Fibroblast of mammary gland (primary cell): ENCODE results near the gene ACTN4.

Experiments used
- DNase-seq: peaks from one replicate; pipeline ENCODE4 v3.0.0-alpha.2; 2010; ENCODE audit warnings: low read depth
- H3K4me3 ChIP-seq: 2 replicates; pipeline ENCODE4 v1.5.1; 2011; ENCODE audit warnings: low read depth, mild to moderate bottlenecking, low read length, moderate library complexity; ENCODE audit not compliant: control insufficient read depth
- CTCF ChIP-seq: conservative IDR thresholded peaks from 2 replicates; pipeline ENCODE4 v1.5.1; 2011; ENCODE audit warnings: low read depth, low read length, inconsistent platforms; ENCODE audit not compliant: control insufficient read depth, insufficient read depth

The ACTN4 gene

DNA sequence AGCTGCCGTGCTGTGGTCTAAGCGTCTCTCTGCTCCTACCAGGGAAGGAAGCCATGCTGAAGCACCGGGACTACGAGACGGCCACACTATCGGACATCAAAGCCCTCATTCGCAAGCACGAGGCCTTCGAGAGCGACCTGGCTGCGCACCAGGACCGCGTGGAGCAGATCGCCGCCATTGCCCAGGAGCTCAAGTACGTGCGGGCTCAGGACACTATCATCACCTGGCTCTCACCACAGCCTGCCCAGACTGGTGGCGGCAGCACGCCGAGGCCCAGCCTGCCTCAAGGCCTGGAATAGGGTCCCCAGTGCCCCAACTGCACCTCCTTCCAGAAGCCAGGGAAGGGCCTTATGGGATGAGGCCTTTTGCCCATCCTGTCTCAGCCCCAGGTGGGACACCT lies 74.0 kb downstream of the ACTN4 start:
- H3K4me3 ChIP-seq: no peak overlapping the region
- no peak for DNase-seq
- no peak for TF ChIP-seq CTCF

DNA sequence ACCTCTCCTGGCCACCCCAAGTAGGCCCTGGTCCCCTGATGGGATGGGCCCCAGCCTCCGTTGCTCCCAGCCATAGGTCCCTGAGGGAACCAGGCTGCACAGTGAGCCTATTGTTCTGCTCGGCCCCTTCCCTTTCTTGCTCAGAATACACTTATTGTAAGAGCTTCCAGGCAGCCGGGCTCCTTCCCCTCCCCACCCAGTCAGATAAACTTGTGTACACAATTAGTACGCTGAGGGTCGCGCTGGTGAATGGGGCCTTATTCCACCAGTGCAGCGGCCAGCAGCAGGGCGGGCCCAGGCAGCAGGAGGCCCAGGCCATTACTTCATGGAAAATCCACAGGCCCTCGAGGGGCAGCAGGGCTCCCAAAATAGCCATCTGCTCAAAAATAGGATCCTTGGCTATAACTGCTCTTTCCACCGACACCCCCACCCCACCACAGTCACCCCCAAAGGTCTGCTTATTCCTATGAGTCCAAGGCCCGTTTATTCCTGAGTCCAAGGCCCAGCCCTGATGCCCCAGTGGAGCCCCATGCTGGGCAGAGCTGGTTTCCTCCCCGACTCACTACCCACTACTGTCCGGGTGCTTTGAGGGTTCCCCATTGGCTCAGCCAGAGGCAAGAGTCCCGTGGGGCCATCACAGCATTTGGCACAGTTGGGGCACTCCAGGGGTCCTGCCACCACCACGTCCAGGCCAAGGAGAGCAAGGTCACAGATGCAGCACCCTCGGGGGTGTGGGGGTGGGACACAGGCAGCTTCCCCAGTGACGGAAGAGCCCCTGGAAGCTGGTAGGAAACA lies 74.7 kb downstream of the ACTN4 start:
- no peak for TF ChIP-seq CTCF

GRCh38 chr19:38722947-38723605 lies 75.6 kb downstream of the ACTN4 start:
- DNase-seq: no peak
- TF ChIP-seq CTCF: no peak
- H3K4me3 ChIP-seq: no peak overlapping the region

More for the DNA sequence above, 74.7 kb downstream of the ACTN4 start:
- no peak for DNase-seq
- H3K4me3 ChIP-seq: no peak overlapping the region

- no peak for DNase-seq
- TF ChIP-seq CTCF: no peak
- H3K4me3 ChIP-seq: no peak overlapping the region
Measured at GRCh38 chr19:38723606-38723965, 76.1 kb downstream of the ACTN4 start.

DNA sequence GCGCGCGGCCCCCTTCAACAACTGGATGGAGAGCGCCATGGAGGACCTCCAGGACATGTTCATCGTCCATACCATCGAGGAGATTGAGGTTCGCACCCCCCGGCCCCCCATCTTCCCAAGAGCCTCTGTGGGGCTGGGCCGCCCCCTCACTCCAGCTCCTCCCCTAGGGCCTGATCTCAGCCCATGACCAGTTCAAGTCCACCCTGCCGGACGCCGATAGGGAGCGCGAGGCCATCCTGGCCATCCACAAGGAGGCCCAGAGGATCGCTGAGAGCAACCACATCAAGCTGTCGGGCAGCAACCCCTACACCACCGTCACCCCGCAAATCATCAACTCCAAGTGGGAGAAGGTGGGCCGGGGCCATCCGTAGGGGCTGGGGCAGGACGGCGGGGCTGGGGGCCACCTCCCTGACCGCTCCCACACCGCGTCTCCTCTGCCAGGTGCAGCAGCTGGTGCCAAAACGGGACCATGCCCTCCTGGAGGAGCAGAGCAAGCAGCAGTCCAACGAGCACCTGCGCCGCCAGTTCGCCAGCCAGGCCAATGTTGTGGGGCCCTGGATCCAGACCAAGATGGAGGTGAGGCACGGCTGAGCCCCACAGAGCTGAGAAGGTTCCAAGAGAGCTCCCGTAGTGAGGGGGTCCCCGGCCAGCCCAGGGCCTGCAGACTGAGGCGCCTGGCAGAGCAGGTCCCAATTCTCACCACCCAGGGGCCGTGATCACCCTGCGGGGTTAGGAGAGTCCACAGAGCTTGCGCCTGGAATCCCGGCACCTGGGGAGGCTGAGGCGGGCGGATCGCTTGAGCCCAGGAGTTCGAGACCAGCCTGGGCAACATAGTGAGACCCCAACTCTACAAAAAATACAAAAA lies 76.8 kb downstream of the ACTN4 start:
- TF ChIP-seq CTCF: no peak
- no peak for DNase-seq
- no peak overlapping the region for H3K4me3 ChIP-seq

DNA sequence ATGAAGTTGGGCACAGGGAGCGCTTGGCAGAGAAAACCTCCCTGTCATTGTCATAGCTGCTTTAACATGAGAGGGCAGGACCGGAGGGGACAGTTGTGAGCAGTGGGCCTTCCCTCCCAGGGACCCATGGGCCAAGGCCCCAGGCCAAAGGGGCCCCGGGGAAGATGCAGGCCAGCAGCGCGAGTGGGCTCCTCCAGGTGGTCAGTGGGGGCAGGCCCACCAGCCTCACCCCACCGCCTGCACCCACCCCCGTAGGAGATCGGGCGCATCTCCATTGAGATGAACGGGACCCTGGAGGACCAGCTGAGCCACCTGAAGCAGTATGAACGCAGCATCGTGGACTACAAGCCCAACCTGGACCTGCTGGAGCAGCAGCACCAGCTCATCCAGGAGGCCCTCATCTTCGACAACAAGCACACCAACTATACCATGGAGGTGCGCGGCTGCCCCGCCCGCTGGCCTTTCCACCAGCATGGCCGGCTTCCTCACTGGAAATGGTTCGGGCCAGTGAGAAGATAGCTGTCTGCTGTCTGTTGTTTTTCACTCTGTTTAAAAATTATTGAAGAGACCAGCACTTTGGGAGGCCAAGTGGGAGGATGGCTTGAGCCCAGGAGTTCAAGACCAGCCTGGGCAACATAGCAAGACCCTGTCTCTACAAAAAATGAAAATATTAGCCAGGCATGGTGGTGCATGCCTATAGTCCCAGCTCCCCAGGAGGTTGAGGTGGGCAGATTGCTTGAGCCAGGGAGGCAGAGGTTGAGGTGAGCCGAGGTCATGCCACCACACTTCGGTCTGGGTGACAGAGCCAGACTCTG lies 78.2 kb downstream of the ACTN4 start:
- no peak for TF ChIP-seq CTCF
- no peak for DNase-seq
- no peak overlapping the region for H3K4me3 ChIP-seq
